ENCODE results near the gene SPHK2.
"Not testable (repeated sequence)": the region's sequence is repeated elsewhere in the genome, so short reads cannot be mapped to it uniquely, and the experiment has no call there.

The SPHK2 gene

GRCh38 chr19:48676887-48677286, 57.6 kb downstream of the SPHK2 start:
- DNase-seq (ENCODE audit: low spot score), result no peak

DNA sequence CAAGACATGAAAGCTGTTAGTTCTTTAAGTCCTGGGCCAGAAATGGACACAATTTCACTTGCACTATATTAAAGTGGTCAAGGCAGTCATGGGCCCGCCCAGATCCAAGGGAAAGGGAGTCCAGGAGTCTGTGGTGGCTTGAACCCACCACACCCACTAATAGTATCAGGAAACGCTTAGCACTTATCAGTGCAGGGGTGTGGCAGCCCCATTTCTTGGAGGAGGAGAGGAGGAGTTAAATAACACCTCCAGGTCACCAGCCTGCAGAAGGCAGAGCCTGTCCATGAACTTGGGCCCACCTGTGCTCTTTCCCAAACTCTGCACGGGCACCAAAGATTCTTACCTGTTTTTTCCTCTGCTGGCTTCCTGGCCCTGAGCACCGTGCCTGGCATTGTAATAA, 58.9 kb downstream of the SPHK2 start:
- DNase-seq (ENCODE audit: low spot score), result no peak
- no peak for FAIRE-seq

More at GRCh38 chr19:48676887-48677286, 57.6 kb downstream of the SPHK2 start:
- no peak for FAIRE-seq

- FAIRE-seq; DNase-seq (ENCODE audit: low spot score): not testable (repeated sequence)
These were observed 60.7 kb downstream of the SPHK2 start for GRCh38 chr19:48680006-48680405.

Data from urothelium cell line (cell line).